ENCODE results near the gene ERICH6.

Gene ERICH6

GRCh38 chr3:150747886-150748683 is 44.4 kb upstream of the ERICH6 start:
- Histone ChIP-seq H3K4me3 (IDR thresholded peaks at IDR 0.05; ENCODE audit: insufficient read depth, low read depth, low read length) (no peak overlapping the region), H4K20me1 (ENCODE audit: insufficient read depth) (peaks cover 7% of the 10 kb centered on the region), H3K27ac (no peak overlapping the region), H3K36me3 (ENCODE audit: insufficient read depth) (no peaks in the 10 kb centered on the region), H3K4me1 (ENCODE audit: low read depth, poor library complexity, severe bottlenecking) (peaks cover 32% of the 10 kb centered on the region), H3K79me2 (ENCODE audit: insufficient read depth, low read depth) (peaks cover 90% of the 10 kb centered on the region), H3K9ac (no peak overlapping the region), H2AFZ (ENCODE audit: low read depth) (no peak overlapping the region), H3K4me2 (no peak overlapping the region), H3K27me3 (ENCODE audit: insufficient read depth, low read depth) (no peaks in the 10 kb centered on the region)
- TF ChIP-seq, protein P1, sequence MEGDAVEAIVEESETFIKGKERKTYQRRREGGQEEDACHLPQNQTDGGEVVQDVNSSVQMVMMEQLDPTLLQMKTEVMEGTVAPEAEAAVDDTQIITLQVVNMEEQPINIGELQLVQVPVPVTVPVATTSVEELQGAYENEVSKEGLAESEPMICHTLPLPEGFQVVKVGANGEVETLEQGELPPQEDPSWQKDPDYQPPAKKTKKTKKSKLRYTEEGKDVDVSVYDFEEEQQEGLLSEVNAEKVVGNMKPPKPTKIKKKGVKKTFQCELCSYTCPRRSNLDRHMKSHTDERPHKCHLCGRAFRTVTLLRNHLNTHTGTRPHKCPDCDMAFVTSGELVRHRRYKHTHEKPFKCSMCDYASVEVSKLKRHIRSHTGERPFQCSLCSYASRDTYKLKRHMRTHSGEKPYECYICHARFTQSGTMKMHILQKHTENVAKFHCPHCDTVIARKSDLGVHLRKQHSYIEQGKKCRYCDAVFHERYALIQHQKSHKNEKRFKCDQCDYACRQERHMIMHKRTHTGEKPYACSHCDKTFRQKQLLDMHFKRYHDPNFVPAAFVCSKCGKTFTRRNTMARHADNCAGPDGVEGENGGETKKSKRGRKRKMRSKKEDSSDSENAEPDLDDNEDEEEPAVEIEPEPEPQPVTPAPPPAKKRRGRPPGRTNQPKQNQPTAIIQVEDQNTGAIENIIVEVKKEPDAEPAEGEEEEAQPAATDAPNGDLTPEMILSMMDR (conservative IDR thresholded peaks at IDR 0.05; ENCODE audit: low read depth, low read length) = no peak

DNA sequence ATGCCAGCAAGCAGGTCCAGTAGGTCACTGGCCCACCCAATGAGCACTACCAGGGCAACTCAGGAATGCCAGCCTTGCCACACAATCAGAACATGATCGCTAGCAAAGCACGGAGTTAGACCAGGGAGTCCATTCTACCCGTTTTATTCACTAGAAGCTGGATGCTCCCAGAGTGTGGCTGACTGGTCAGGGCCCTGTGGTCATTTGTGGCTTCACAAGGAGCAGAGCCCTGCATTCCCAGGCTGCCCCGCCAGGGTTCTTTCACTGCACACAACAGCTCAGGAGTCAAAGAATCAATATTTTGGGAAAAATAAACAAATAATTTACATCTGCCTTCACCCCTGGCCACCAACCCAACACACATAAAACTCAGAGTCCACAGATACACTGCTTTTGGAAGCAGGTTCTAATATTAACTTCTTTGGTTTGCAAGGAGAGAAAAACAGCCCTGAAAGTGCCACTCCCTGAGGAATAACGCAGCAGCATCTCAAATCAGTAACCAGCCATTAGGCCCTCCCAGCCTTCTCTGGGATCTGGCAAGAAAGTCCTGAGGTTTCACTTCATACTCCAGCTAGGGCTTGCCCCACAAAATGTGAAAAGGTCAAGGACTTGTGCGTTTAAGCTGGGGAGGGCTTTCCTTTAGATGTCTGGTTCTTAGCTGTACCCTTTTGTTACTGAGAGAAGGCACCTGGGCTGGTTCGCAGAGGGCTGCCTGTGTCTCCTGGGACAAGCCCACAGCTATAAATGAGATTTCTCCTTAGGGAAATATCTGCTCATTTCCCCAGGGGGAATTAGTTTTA is 43.3 kb upstream of the ERICH6 start:
- Histone ChIP-seq H3K27ac (no peak overlapping the region), H3K36me3 (ENCODE audit: insufficient read depth) (no peaks in the 10 kb centered on the region), H2AFZ (ENCODE audit: low read depth) (no peak overlapping the region), H3K79me2 (ENCODE audit: insufficient read depth, low read depth) (peaks cover 90% of the 10 kb centered on the region; the same call in 1 of the 2 replicates), H3K4me3 (IDR thresholded peaks at IDR 0.05; ENCODE audit: insufficient read depth, low read depth, low read length) (no peak overlapping the region), H3K9ac (no peak overlapping the region), H3K4me1 (ENCODE audit: low read depth, poor library complexity, severe bottlenecking) (peaks cover 21% of the 10 kb centered on the region), H3K27me3 (ENCODE audit: insufficient read depth, low read depth) (no peaks in the 10 kb centered on the region), H4K20me1 (ENCODE audit: insufficient read depth) (peaks cover 7% of the 10 kb centered on the region), H3K4me2 (no peak overlapping the region)
- TF ChIP-seq, protein P1 (conservative IDR thresholded peaks at IDR 0.05; ENCODE audit: low read depth, low read length) = no peak

GRCh38 chr3:150745832-150746231 is 42.1 kb upstream of the ERICH6 start:
- Histone ChIP-seq H3K79me2 (ENCODE audit: insufficient read depth, low read depth) (peaks cover 82% of the 10 kb centered on the region; the same call in 1 of the 2 replicates), H3K27me3 (ENCODE audit: insufficient read depth, low read depth) (no peaks in the 10 kb centered on the region), H3K36me3 (ENCODE audit: insufficient read depth) (no peaks in the 10 kb centered on the region), H2AFZ (ENCODE audit: low read depth) (no peak overlapping the region), H4K20me1 (ENCODE audit: insufficient read depth) (peaks cover 7% of the 10 kb centered on the region), H3K27ac (no peak overlapping the region), H3K4me3 (IDR thresholded peaks at IDR 0.05; ENCODE audit: insufficient read depth, low read depth, low read length) (no peak overlapping the region), H3K4me2 (no peak overlapping the region), H3K9ac (no peak overlapping the region), H3K4me1 (ENCODE audit: low read depth, poor library complexity, severe bottlenecking) (peaks cover 21% of the 10 kb centered on the region)
- TF ChIP-seq, protein P1 (conservative IDR thresholded peaks at IDR 0.05; ENCODE audit: low read depth, low read length) = no peak

DNA sequence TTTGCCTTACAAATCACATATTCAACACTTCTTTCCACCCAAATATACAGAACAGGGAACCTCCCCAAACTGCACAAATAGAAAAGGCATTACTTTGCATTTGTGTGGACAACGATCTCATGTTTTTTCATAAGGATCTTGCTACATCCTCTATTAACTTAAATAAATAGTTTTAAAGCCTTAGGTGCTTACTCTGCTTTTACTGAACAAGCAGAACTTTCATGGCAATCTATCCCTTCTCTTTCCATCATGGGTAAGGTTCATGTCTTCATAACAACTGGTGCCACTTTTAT is 41.1 kb upstream of the ERICH6 start:
- TF ChIP-seq, protein P1 (conservative IDR thresholded peaks at IDR 0.05; ENCODE audit: low read depth, low read length) = no peak
- H3K79me2 ChIP-seq (ENCODE audit: insufficient read depth, low read depth) = peaks cover 75% of the 10 kb centered on the region; the same call in 1 of the 2 replicates
- H3K27ac ChIP-seq = no peak overlapping the region
- no peak overlapping the region for H3K4me3 ChIP-seq (IDR thresholded peaks at IDR 0.05; ENCODE audit: insufficient read depth, low read depth, low read length)
- no peak overlapping the region for H2AFZ ChIP-seq (ENCODE audit: low read depth)
- H3K4me2 ChIP-seq = no peak overlapping the region
- H3K36me3 ChIP-seq (ENCODE audit: insufficient read depth) = no peaks in the 10 kb centered on the region
- no peak overlapping the region for H3K9ac ChIP-seq
- peaks cover 29% of the 10 kb centered on the region for H3K4me1 ChIP-seq (ENCODE audit: low read depth, poor library complexity, severe bottlenecking)
- no peaks in the 10 kb centered on the region for H3K27me3 ChIP-seq (ENCODE audit: insufficient read depth, low read depth)
- peaks cover 7% of the 10 kb centered on the region for H4K20me1 ChIP-seq (ENCODE audit: insufficient read depth)

Data from KMS-11 (cell line).